GM20431 (cell line): ENCODE data around the gene SMARCA4.
"Not testable (repeated sequence)": the region's sequence is repeated elsewhere in the genome, so short reads cannot be mapped to it uniquely, and the experiment has no call there.

Experiments used
- in situ Hi-C: fragments of 300-500 bp; cut with MseI, MboI; formaldehyde crosslinking; loops from one replicate; pipeline ENCODE4 v1.15.0; 2020; ENCODE audit warnings: low sequenced_read_pairs; ENCODE audit not compliant: unreplicated experiment

SMARCA4 gene

GRCh38 chr19:11090264-11090996, 129.6 kb downstream of the SMARCA4 start:
- in situ Hi-C loops = no loop called here

- in situ Hi-C loops = no loop called here
Observed at GRCh38 chr19:11090997-11091702, 130.3 kb downstream of the SMARCA4 start.

GRCh38 chr19:11091703-11092153, 130.9 kb downstream of the SMARCA4 start:
- in situ Hi-C loops = no loop called here

- in situ Hi-C loops = no loop called here
Observed at GRCh38 chr19:11092181-11092538, 131.3 kb downstream of the SMARCA4 start.

- in situ Hi-C loops = no loop called here
Observed at GRCh38 chr19:11093689-11094238, 132.9 kb downstream of the SMARCA4 start.

GRCh38 chr19:11094520-11094894, 133.7 kb downstream of the SMARCA4 start:
- in situ Hi-C loops = no loop called here

GRCh38 chr19:11096210-11096841, 135.5 kb downstream of the SMARCA4 start:
- in situ Hi-C loops = no loop called here

- in situ Hi-C loops = not testable (repeated sequence)
Observed at GRCh38 chr19:11097367-11097766, 136.5 kb downstream of the SMARCA4 start.

GRCh38 chr19:11098327-11098726, 137.5 kb downstream of the SMARCA4 start:
- in situ Hi-C loops = no loop called here

- in situ Hi-C loops = no loop called here
Observed at GRCh38 chr19:11098861-11099260, 138.0 kb downstream of the SMARCA4 start.

- in situ Hi-C loops = no loop called here
Observed at GRCh38 chr19:11100049-11100448, 139.2 kb downstream of the SMARCA4 start.

- in situ Hi-C loops = no loop called here
Observed at GRCh38 chr19:11101057-11101456, 140.2 kb downstream of the SMARCA4 start.

- in situ Hi-C loops = no loop called here
Observed at GRCh38 chr19:11102944-11103343, 142.1 kb downstream of the SMARCA4 start.

GRCh38 chr19:11103667-11104066, 142.8 kb downstream of the SMARCA4 start:
- in situ Hi-C loops = not testable (repeated sequence)

GRCh38 chr19:11105014-11105636, 144.3 kb downstream of the SMARCA4 start:
- in situ Hi-C loops = no loop called here

GRCh38 chr19:11106477-11106876, 145.6 kb downstream of the SMARCA4 start:
- in situ Hi-C loops = no loop called here

- in situ Hi-C loops = no loop called here
Observed at GRCh38 chr19:11108746-11109145, 147.9 kb downstream of the SMARCA4 start.

- in situ Hi-C loops = no loop called here
Observed at GRCh38 chr19:11111117-11111770, 150.4 kb downstream of the SMARCA4 start.

GRCh38 chr19:11111771-11112144, 150.9 kb downstream of the SMARCA4 start:
- in situ Hi-C loops = no loop called here
